Epidermal melanocyte (primary cell): ENCODE measurements around the gene SNRK.

Source experiments
- DNase-seq: peaks from one replicate; pipeline ENCODE4 v3.0.0; 2011; ENCODE audit warnings: low spot score; ENCODE audit not compliant: insufficient read length

The SNRK gene

DNA sequence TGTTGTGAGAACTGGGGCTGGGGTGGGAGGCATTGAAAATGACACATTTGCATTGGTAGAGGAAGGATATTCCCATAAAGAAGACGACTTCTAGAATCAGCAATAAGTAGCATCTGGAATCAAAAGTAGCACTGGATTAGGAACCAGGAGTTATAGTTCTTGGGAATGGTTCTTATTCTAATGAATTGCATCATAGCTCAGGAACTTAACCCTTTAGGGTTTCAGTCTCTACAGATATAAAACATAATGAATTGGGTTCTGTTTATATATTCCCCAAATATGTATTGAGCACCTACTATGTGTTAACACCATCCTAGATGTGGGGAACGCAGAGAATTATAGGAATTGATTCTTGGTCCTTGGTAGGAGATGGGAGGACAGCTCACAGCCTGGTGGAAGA lies 16.3 kb upstream of the SNRK start:
- no peak for DNase-seq

DNA sequence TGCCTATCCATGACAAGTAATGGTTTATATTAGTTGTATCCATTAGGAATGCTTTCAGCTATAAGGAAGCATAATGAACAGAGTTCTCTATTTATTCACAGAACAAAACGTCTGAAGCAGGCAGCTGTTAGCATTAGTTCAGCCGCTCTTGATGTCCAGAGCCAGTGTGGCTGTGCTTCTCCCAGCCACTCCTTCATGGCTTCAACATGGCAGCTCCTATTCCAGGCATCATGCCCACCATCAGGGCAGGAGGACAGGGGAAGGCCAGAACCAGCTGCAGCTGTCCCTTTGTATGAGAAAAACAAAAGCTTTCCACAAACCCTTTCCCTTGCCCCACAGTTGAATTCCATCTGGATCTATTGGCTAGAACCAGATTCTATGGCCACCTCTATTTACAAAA lies 12.9 kb upstream of the SNRK start:
- DNase-seq, result no peak

DNA sequence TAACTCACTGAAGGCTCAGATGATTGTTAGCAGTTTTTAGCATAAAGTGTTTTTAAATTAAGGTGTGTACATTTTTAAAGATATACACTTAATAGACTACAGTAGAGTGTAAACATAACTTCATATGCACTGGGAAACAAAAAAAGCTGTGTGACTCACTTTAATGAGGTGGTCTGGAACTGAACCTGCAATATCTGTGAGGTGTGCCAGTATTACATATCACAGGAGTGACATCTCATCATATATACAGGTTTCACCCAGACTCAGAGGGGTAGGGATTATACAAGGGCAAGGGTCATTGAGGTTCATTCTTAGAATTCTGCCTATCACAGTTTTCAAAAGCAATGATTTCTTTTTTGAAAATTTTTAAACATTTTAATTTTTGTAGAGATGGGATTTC lies 7.3 kb upstream of the SNRK start:
- DNase-seq, result no peak

DNA sequence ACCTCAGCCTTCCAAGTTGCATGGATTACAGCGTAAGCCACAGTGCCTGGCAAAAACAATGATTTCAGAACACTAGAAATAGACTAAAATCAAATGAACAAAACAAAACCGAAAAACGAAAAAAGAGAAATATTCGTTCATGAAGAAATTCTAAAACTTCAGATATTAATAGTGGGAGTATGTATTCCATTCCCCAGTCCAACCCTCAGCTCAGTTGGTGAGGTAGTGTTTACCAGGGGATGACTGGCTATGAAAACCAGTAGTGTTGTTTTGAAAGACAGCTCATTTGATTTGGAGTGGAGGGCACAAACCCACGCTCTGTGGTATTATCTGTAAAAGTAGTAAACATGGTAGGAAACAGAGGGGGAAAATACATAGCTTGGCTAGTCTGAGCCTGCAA lies 6.8 kb upstream of the SNRK start:
- DNase-seq, result no peak

DNA sequence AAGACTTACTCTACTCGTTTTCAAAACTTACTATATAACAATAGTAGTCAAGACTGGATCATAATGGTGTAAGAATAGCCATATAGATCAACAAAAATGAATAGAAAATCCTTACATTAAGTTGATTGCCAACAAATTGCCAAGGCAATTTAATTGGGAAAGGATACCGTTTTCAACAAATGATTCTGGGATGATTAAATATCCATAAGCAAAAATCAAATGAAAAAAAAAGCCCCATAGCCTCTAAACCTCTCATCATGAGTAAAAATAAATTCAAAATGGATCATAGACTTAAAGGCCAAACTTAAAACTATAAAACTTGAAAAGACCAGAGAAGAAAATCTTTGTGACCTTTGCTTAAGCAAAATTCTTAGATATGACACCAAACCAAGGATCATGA lies 5.3 kb upstream of the SNRK start:
- DNase-seq, result no peak

DNA sequence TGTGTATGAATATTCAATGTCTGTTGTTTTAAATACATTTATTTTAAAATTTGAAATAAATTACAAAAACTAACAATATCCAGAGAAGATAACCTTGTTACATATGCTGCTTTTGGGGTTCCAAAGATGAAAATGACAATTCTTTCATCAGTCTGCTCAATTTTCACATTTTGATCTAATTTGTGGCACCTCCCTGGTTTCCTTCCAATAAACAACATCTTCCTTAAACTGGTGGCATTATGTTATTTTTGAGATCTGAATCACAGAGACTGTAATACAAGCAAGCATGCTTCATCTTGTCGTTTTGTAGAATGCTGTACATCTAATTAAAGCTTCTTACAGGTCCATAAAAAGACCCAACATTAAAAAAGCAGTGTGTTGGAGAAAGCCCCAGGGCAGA lies 2.2 kb upstream of the SNRK start:
- DNase-seq, result no peak

DNA sequence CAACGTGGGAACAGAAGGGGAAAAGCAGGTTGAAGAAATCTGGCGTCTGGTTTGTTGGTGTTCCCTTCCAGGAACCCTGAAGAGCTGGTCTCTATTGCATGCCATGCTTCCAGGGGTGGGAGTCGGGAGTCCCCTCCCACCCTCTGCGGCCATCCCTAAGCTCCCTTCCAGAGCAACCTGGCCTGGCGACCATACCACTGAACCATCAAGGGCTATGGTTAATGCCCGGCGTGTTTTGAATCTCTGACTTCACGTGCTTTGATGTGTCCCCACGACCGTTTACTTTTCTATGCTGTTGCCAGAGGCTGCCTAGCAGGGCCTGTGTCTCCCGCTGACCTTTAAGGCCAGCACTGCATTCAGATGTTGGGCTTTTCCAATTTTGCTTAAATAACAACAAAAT lies 696 bp upstream of the SNRK start:
- no peak for DNase-seq

DNA sequence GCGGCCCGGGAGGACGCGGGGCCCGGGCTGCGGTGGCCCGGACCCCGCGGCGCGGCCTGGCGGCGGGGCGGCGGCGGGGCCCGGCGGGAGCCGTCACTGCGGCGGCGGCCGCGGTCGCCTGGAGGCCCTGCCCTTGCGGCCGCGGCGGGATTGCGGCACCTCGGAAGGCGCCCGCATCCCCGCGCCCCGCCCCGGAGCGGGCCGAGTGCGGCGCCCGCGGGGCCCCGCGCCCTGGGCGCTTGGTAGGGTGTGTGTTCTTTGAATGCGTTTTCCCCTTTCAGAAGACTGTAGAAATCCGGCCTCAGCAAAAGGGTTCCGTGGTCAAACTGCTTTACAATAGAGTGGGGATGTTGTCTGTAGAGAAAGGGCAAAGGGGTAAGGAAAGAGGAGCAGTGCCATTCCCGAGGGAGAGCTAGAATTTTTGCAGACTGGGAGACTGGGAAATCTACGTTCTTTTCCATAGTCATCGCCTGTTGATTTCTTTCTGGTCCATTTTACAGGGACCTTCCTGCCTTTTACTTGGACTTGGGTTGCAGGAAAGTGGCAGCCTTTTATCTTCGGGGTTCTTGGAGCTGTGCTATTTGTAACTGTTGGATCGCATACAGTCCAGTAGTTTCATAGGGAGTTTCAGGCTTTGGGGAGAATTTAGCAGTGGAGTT lies 630 bp downstream of the SNRK start:
- no peak for DNase-seq

DNA sequence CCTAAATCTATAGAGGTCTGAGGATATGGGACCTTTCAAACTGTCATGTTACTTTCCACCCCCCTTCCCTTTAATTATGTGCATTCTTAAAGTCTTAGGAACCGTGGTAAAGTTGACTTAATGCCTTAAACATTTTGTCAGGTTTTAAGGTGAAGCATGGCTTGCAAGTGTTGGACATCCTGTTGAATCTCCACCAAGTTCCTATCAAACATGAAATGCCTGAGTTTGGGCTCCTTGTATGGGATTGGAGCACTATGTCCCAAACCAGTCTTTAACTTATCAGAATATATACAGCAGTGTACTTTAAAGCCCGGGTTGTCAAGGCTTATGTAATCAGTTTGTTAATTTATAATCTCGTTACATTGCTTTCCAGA lies 1.1 kb downstream of the SNRK start:
- DNase-seq, result no peak

DNA sequence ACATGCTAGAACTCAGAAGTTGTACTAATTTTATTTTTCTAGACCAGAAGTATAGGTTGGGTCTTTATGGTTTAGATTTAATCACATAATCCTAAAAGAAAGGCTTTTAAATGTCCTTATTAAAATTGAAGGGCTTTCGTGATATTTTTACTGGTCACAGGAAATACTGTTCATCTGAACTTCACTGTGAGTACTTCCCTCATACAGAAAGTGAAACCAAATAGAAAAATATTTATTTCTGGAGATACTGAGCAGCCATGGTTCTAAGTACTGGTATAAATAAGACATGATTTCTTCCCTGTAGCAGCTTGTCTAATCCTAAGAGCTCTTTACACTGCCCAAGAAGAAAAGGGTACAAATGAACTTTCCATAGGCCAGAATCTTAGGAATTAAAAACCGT lies 2.0 kb downstream of the SNRK start:
- DNase-seq, result peak; percentile 52

DNA sequence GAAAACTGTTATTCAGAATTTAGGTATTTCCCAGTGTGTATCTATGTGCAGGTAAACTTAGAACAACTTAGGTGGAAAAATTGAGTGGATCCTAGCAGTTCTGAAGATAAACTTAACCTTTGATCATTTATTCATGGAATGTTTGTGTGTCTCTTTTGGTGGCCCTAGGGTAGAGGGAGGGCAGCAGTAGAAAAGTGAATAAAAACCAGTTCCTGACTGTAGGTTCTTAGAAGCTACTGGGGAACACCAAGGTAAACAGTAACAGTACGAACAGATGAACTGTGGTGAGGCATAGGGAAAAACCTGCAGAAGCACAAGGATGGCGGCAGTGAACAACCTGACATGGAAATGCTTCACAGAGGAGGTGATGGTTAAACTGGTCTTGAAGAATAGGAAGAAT lies 2.5 kb downstream of the SNRK start:
- DNase-seq, result no peak

DNA sequence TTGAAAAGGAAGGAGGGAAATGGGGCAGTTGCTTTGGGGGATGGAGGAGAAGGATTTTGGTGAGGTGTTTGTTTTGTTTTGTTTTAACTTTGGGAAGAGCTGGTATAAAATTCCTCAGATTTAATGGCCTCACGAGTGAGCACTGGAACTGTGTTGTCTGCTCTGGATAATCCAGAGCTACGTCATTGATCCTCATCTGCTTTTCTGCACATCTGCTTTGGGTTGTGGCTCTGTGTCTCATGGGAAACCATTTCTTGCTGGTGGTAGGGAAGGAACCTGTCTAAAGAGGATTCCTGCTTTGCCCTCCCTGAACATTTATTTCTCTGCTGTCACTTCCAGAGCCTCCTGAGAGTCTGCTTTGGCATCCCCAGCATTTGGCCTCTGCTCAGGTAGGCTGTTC lies 3.1 kb downstream of the SNRK start:
- DNase-seq, result no peak

DNA sequence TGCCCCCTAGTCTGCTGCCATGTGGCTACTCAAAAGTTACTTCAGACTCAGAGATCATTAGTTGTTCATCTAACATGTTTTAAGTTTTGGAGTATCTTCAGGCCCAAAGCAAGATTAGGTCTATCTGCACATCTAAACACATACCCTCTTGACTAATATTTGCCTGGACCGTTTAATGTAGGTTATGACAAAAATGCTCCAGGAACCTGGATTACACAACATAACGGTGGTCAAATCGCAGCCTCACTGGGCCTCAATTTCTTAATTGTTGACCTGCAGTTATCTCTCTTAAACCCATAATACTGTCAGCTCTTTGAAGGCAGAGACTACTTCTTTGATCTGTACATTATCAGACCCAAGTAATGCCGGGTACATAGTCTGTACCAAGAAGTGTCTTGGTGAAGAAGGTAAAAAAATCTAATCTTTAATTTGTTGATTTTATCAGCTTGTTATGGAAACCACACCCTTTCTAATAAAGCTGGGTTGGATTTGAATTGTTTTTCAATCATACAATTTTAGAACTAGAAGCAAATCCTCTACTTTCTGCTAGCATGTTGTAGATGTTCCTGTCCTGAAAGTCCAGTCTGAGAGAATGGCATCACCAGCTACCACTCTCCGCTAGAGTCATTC lies 3.6 kb downstream of the SNRK start:
- no peak for DNase-seq

DNA sequence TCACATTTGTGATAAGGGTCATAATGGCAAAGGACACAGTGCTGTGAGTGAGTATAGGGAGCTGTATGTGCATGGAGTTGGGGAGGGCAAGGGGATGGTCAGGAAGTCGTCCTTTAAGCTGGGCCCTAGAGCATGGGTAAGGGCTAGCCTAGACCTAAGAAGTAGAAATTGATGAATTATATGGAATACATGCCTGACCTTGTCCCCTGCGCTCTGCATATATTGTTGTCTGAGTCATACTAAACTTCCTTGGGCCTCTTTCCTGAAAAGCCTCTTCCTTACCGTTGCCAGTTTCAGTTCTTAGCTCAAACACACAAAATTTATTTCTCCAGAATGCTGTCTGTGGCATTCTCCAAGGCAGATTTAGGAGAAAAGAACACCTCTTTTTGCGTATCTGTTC lies 4.6 kb downstream of the SNRK start:
- no peak for DNase-seq

DNA sequence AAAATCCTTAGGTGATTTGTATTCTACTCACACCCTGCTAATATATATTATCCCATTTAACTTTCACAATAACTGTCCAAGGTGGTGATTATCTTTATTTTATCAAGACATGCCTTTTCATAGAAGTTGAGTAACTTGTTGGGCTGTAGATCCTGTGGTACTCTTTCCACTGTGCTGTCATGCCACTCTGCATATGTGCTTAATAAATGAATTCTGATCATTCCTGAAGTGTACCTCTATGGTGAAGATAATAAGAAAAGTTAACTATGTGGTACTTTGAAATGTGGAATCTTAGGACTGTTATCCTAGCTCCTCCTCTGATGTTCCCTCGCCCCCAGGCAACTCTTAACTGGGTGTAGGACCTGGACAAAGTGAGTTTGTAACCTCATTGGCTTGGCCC lies 5.2 kb downstream of the SNRK start:
- no peak for DNase-seq

DNA sequence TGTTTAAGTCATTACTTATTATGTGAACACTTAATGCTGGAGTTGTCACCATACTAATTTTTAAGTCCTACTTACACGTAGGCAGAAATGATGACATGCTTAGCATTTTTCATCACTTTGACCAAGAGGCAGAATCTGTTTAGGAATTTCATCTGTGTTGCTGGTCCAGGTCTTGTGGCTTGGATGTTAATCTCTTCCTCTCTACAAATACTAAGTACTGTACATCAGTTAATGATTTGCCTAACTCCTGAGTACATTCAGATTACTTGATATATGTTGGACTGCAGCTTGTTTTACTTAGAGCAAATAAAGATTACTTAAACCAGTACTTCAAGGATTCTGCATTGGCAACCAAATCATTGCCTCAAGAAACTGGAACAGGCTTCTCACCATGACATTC lies 8.6 kb downstream of the SNRK start:
- no peak for DNase-seq

DNA sequence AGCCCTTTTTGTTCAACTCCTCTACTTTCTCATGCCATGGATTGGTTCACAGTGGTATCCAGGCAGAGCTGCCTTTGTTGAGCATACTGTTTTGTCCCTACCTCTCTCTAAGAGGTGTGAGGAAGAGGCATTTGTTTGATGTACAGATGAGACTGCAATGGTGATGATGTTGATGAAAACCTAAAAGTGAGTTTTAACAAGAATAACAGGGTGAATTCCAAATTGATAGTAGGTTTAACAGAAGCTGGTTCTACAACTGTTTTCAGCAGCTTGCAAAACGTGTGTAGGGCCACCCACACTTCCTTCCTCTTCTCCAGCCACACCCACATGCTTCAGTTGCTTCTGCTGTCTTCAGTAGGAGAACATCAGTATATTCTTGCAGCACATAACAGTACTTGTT lies 10.2 kb downstream of the SNRK start:
- no peak for DNase-seq

DNA sequence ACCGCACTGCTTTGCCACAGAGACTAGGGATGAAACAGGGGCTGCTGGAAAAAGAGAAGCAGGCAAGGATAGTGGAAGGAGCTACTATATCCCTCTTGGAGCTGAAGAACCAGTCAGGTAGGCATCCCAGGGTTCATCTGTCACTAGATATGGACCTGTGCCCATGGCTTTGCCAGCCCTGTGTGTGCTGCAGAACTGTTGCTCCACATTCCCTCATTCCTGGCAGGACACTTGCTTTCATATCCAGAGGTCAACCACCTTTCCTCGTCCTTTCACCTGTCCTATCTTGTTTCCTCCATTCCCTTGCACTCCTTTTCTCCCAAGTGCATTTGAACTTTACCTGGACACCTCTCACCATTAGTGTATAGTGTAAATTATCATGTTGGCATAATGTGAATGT lies 12.0 kb downstream of the SNRK start:
- DNase-seq, result no peak

DNA sequence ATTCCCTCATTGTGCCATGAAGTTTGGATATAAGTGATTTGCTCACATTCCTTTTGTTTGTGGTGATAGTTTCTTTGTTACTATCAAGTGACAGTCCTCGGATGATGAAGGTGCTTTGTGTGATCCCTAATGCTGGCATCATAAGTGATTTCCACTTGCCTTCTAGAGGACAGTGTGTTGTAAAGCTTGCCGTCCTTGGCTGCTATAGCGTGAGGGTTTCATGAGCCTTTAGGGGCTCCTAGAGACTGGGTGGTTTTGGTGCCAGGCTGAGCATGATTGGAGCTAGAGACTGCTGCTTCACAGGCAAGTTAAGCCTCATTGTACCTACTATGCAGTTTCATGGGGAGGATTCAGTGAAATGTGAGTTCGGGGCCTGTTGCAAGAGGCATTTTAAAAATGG lies 12.4 kb downstream of the SNRK start:
- DNase-seq, result no peak

DNA sequence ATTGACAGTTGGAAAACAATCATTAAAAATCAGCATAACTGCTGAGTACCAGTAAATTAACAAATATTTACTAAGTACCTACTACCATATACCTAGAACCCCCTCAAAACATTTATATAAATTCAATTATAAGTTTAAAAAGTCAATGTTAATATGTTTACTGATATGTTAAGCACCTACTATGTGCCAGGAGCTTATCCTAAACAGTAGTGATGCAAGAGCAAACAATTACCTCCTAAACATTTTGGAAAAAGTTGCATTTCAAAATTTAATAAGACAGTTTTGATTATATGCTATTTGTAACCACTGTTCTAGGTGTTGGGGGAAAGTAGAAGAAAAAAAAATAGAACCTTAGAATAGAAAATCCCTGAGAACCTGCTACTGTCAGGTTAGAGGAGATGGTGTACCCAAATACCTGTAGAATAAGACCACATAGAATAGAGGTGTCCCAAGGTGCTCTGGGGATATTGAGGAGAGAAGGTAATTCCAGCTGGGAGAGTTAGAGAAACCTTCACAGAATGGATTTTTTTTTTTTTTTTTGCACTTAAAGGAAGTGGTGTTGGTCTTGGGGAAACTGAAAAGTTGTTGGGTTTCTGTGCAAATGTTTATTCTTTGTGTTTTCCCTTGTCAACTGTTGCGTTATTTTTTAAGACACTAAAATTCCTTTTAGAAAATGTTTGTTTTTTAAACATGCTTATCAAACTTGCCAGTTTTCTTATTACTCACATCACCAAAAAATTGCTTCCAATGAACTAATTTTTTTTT lies 16.0 kb downstream of the SNRK start:
- DNase-seq, result no peak

DNA sequence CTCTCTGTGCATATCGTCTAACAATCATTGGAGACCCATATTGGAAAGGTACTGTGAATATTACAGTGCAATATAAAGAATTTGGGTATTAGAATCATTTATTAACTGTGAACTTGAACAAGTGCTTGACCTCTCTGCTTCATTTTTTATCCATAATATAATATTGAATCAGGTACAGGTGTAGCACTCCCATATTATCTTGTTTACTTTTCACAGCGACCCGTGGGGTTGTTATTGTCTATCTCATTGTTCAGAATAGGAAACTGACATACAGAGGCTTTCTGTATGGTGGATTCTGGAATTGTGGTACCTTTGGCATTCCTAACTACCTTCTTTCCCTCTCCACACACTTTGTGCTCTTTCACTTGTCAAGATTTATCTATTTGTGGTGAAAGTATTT lies 17.8 kb downstream of the SNRK start:
- DNase-seq, result no peak

DNA sequence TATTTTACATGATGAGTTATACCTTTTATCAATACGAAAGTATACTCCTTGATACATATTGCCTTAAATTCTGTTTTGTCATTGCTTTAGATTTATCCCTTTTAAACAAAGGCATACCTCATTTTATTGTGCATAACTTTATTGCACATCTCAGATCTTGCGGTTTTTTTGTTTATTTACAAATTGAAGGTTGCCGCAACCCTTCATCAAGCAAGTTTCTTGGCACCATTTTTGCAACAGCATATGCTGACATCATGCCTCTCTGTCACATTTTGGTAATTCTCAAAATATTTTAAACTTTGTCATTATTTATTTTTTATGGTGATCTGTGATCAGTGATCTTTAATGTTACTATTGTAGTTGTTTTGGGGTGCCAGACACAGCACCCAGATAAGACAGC lies 20.9 kb downstream of the SNRK start:
- DNase-seq, result no peak

DNA sequence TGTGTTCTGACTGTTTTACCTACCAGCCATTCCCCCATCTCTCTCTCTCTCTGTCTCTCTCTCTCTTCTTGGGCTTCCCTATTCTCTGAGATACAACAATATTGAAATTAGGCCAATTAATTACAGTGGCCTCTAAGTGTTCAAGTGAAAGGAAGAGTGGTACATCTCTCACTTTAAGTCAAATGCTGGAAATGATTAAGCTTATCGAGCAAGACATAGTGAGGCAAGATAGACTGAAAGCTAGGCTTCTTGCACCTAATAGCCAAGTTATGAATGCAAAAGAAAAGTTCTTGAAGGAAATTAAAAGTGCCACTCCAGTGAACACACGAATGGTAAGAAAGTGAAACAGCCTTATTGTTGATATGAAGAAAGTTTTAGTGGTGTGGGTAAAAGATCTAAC lies 21.3 kb downstream of the SNRK start:
- DNase-seq, result no peak
